H1 (cell line): ENCODE data around the gene SLC22A23. TPM values are rescaled to one million over a fixed set of nuclear protein-coding genes. Genes with fewer than 3 reads are reported as not detected.

Source experiments
- CHD2 ChIP-seq: IDR thresholded peaks from 2 replicates; pipeline ENCODE4 v1.6.1; 2012; ENCODE audit warnings: low read length, improper control_type of control experiment
- polyA plus RNA-seq, 7 experiments: library from polyadenylated mRNA; depleted of rRNA in 3 of 7; stranded (reverse) in 5 of 7; unstranded in 2 of 7; fragments of >200 nt in 5 of 7; fragments of 200-250 nt in 2 of 7; gene quantifications; 1 replicate in 5 of 7; 2 replicates in 1 of 7; 4 replicates in 1 of 7; pipeline versions ENCODE4 v1.2.1 to v1.2.3, GENCODE V29; 2011 to 2013; ENCODE audit warnings: missing spikeins in 2 of 7, mixed read lengths in 2 of 7
- total RNA-seq: library from RNA; stranded (reverse); fragmentation: NEBNext Ultra II Directional; extraction: Animal tissue kit (Norgen Biotek cat#: 25700); gene quantifications from 2 replicates; pipeline ENCODE4 v1.2.1, GENCODE V29; 2021
- TF ChIP-seq, protein P1 (sequence below): IDR thresholded peaks from 2 replicates; pipeline ENCODE4 v1.6.1; 2011; ENCODE audit warnings: low read length, improper control_type of control experiment

The SLC22A23 gene
- total and polyA plus RNA-seq, 2 of the 8 experiments (the other 6 are each of a cell fraction or from before 2014, with no cell fraction given) = 9.9 to 38.4 TPM

DNA sequence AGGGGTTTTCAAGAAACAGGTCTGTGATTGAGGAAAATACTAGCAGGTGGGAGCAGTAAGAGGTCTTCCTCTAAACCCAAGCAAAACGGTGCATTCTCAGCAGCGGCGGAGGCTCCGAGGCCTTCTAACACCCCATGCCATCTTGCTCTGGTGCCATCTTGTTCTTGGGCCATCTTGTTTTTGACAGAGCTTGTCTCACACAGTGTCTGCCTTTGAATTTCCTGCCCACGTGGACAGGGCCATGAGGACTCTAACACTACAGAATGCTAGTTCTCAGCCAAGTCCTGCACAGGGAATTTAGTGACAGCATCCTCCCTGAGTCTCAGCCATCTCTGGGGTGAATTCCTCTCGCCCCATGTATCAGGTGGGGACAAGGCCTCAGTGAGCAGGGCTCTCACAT lies 121.7 kb downstream of the SLC22A23 start (continued):
- TF ChIP-seq, protein P1, sequence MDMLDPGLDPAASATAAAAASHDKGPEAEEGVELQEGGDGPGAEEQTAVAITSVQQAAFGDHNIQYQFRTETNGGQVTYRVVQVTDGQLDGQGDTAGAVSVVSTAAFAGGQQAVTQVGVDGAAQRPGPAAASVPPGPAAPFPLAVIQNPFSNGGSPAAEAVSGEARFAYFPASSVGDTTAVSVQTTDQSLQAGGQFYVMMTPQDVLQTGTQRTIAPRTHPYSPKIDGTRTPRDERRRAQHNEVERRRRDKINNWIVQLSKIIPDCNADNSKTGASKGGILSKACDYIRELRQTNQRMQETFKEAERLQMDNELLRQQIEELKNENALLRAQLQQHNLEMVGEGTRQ = no peak
- no peak for TF ChIP-seq CHD2
